Spleen (tissue), 7 donors: ENCODE measurements around the gene HMCN2.

ENCODE experiments used
- CTCF ChIP-seq, 11 experiments: fragments of 200-600 bp in 7 of 11; fragments of 450-650 bp in 4 of 11; sonication (generic) in 4 of 11; IDR thresholded peaks in 8 of 11; conservative IDR thresholded peaks in 3 of 11; 1 replicate in 7 of 11; 2 replicates in 4 of 11; pipeline versions ENCODE4 v1.4.0 to v1.8.0; 2016 to 2021; ENCODE audit warnings: antibody characterized with exemption in 11 of 11, inconsistent platforms in 4 of 11, mild to moderate bottlenecking in 1 of 11
- POLR2A ChIP-seq, 3 donors: fragments of 450-650 bp; IDR thresholded peaks; one replicate each; pipeline ENCODE4 v1.5.1; 2017; ENCODE audit warnings: antibody characterized with exemption in 3 of 3, mild to moderate bottlenecking in 1 of 3
- donor health status: DM: no; HTN: no; CAD: no; lungs with moderate emphysema.
- donor health status: DM: no; HTN: no; CAD: no.
- donor health status: DM: no; HTN: no; CAD: no.

DNA sequence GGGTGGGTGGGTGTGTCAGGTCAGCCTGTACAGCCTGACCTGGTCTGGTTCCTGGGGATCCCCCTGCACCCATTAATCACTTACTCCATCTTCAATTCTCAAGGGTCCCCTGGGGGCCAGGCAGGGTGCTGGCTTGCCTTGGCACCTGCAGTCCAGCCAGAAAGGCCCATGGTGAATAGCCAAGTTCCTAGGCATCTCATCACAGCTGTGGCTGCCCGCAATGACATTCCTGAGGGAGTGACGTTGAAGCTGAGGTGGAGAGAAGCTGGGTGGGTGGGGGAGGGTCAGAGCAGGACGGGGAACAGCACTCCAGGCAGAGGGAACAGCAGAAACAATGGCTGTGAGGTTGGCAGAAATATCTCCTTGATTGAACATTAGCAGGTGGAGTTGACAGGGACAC, 10.6 kb downstream of the HMCN2 start:
- TF ChIP-seq POLR2A (IDR thresholded peaks at IDR 0.05) (no peak), CTCF (IDR thresholded peaks at IDR 0.05 in 8 of 11, conservative IDR thresholded peaks at IDR 0.05 in 3 of 11) (no peak)
